ENCODE measurements around the gene UGT1A10.
A peak's percentile ranks its signal among the peaks of the same experiment; 100 is the strongest.
"Not testable (repeated sequence)": the region's sequence is repeated elsewhere in the genome, so short reads cannot be mapped to it uniquely, and the experiment has no call there.

The UGT1A10 gene

GRCh38 chr2:233698740-233699139 lies 62.5 kb downstream of the UGT1A10 start:
- no peak for DNase-seq

- DNase-seq, result no peak
These were observed 63.3 kb downstream of the UGT1A10 start for GRCh38 chr2:233699424-233700027.

- DNase-seq, result no peak
These were observed 63.9 kb downstream of the UGT1A10 start for GRCh38 chr2:233700028-233700635.

DNA sequence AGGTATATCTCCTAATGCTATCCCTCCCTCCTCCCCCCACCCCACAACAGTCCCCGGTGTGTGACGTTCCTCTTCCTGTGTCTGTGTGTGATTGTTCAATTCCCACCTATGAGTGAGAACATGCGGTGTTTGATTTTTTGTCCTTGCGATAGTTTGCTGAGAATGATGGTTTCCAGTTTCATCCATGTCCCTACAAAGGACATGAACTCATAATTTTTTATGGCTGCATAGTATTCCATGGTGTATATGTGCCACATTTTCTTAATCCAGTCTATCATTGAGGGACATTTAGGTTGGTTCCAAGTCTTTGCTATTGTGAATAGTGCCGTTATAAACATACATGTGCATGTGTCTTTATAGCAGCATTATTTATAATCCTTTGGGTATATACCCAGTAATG lies 64.6 kb downstream of the UGT1A10 start:
- not testable (repeated sequence) for DNase-seq

GRCh38 chr2:233702238-233702637 lies 66.0 kb downstream of the UGT1A10 start:
- DNase-seq, result no peak

GRCh38 chr2:233705911-233706506 lies 69.8 kb downstream of the UGT1A10 start:
- no peak for DNase-seq

DNA sequence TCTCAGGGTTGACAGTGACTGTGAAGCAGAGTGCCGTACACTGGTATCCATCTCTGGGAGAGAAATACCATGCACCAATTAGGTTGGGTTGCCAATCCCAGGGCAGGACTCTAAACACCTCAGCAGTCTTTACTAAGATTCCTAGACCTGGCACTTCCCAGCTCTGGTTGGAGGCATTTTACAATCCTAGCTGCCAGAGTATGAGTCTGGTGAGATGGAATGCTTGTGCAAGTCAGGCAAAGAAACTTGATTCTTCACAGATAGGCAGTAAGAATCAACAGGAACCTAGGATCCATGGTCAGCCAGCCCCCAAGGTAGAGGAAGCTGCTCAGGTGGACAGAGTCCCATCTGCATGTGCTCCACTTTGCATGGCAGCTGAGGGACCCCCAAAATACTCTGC lies 70.5 kb downstream of the UGT1A10 start:
- DNase-seq, result no peak

- DNase-seq, result no peak
These were observed 71.8 kb downstream of the UGT1A10 start for GRCh38 chr2:233707940-233708644.

DNA sequence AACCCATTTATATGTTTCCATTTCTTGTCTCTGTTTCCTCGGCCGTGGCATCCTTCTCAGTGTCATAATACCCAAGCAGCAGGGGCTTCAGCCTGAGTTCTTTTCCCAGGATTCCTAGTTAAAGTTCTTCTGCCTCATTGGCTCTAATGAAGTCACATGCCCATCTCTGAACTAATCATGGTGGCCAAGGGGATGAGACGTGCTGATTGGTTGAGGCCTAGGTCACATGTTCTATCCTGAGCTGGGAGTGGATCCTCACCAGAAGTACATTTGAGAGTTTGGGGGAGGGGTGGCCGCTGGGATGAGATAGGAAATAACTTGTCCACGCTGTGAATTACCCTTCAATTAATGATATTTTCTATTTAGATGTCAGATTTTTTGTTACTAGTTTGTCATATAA lies 72.7 kb downstream of the UGT1A10 start:
- no peak for DNase-seq

GRCh38 chr2:233711312-233712008 lies 75.2 kb downstream of the UGT1A10 start:
- peak; percentile 52 for DNase-seq

- DNase-seq, result no peak
These were observed 76.5 kb downstream of the UGT1A10 start, which contains the start of gene UGT1A5 for GRCh38 chr2:233712611-233713261. UGT1A5 (plus strand) TSS chr2:233712907; CDS start chr2:233712992, 85 bp downstream.

DNA sequence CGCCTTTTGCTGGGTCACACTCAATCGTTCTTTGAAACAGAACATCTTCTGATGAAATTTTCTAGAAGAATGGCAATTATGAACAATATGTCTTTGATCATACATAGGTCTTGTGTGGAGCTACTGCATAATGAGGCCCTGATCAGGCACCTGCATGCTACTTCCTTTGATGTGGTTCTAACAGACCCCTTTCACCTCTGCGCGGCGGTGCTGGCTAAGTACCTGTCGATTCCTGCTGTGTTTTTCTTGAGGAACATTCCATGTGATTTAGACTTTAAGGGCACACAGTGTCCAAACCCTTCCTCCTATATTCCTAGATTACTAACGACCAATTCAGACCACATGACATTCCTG lies 77.0 kb downstream of the UGT1A10 start:
- no peak for DNase-seq

DNA sequence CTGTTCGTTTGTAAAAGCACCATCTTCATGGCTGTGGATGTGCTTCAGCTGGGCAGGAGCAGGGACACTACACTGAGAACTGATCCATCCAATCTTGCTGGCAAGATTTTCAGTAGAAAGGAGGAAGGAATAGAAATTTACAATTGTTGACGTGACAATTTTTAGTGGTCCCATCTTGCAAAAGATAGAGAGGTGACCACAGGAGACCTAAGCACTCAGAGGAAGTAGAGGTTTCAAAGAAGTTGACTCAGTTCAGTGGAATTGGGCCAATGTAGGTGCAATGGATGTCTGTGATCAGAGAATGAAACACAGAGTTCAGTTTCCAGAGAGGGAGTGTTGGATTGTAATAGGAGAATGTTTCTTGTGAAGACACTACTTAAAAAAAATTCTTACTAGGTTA lies 77.9 kb downstream of the UGT1A10 start:
- no peak for DNase-seq

DNA sequence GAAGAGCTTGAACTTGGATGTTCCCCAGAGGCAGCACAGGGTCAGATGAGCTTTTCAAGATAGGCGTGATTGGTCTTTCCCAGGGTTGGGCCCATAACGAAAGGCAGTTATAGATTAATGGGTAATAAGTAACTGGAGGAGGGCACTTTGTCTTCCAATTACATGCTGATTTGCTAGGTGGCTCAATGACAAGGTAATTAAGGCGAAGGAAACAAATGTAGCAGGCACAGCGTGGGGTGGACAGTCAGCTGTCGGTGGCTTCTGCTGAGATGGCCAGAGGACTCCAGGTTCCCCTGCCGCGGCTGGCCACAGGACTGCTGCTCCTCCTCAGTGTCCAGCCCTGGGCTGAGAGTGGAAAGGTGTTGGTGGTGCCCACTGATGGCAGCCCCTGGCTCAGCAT lies 82.3 kb downstream of the UGT1A10 start, which contains the start of gene UGT1A4:
Gene UGT1A4, plus strand, starts transcription at position 185 of the 400 bp plus-strand sequence. Its CDS starts 85 bp downstream, at position 270.
- no peak for DNase-seq

- no peak for DNase-seq
These were observed 92.6 kb downstream of the UGT1A10 start, which contains the start of gene UGT1A3 for GRCh38 chr2:233728723-233729301. UGT1A3 (plus strand) TSS chr2:233729042; CDS start chr2:233729127, 85 bp downstream.

GRCh38 chr2:233736868-233737653 lies 100.8 kb downstream of the UGT1A10 start:
- DNase-seq, result not testable (repeated sequence)

- DNase-seq, result no peak
These were observed 104.6 kb downstream of the UGT1A10 start for GRCh38 chr2:233740870-233741269.

- no peak for DNase-seq
These were observed 107.4 kb downstream of the UGT1A10 start for GRCh38 chr2:233743464-233744259.

- DNase-seq, result no peak
These were observed 109.0 kb downstream of the UGT1A10 start for GRCh38 chr2:233745073-233745755.

GRCh38 chr2:233745838-233746237 lies 109.6 kb downstream of the UGT1A10 start:
- DNase-seq, result not testable (repeated sequence)

Data from NCI-H1092 treated with DMSO at 0.1 percent for 48 hours (cell line).